ENCODE data around the gene STAM2. TPM values are rescaled to one million over a fixed set of nuclear protein-coding genes. Genes with fewer than 3 reads are reported as not detected.
"Not testable (repeated sequence)": the region's sequence is repeated elsewhere in the genome, so short reads cannot be mapped to it uniquely, and the experiment has no call there.

STAM2 gene
- total RNA-seq, 2 donors from 2014 or later: 41.1 to 54.6 TPM

- Histone ChIP-seq H3K4me3 (peak overlapping the region; percentile 89), H3K4me1 (ENCODE audit: control insufficient read depth in 1 of 2, low read depth in 2 of 2) (peaks cover 3 to 10% of the 10 kb centered on the region in 2 donors), H3K27me3 (replicated peaks; ENCODE audit: insufficient read depth) (no peaks in the 10 kb centered on the region), H3K27ac (peak overlapping the region in 1 of 2 donors; percentile 32), H3K36me3 (no peaks in the 10 kb centered on the region), H3K9me3 (no peaks in the 10 kb centered on the region)
- DNase-seq (ENCODE audit: low spot score): no peak
- TF ChIP-seq CTCF (IDR thresholded peaks at IDR 0.05): no peak
- no peak for ATAC-seq (ENCODE audit: insufficient number of reproducible peaks, low FRiP score, low read depth)
Observed at GRCh38 chr2:152097290-152097800, 78.2 kb downstream of the STAM2 start.

- DNase-seq (ENCODE audit: low spot score) (no peak), ATAC-seq (ENCODE audit: insufficient number of reproducible peaks, low FRiP score, low read depth) (no peak)
- Histone ChIP-seq H3K4me1 (ENCODE audit: control insufficient read depth in 1 of 2, low read depth in 2 of 2) (peaks cover 3 to 10% of the 10 kb centered on the region in 2 donors), H3K36me3 (no peaks in the 10 kb centered on the region), H3K4me3 (no peak overlapping the region), H3K27ac (no peak overlapping the region), H3K27me3 (replicated peaks; ENCODE audit: insufficient read depth) (no peaks in the 10 kb centered on the region), H3K9me3 (no peaks in the 10 kb centered on the region)
- TF ChIP-seq CTCF (IDR thresholded peaks at IDR 0.05): no peak
Observed at GRCh38 chr2:152095146-152095545, 80.4 kb downstream of the STAM2 start.

- no peak for ATAC-seq (ENCODE audit: insufficient number of reproducible peaks, low FRiP score, low read depth)
- H3K4me3 ChIP-seq: no peak overlapping the region
- H3K9me3 ChIP-seq: no peaks in the 10 kb centered on the region
- no peak overlapping the region for H3K27ac ChIP-seq
- H3K36me3 ChIP-seq: no peaks in the 10 kb centered on the region
- no peaks in the 10 kb centered on the region for H3K4me1 ChIP-seq (ENCODE audit: control insufficient read depth in 1 of 2, low read depth in 2 of 2)
- TF ChIP-seq CTCF (IDR thresholded peaks at IDR 0.05): no peak
- DNase-seq (ENCODE audit: low spot score): no peak
- H3K27me3 ChIP-seq (replicated peaks; ENCODE audit: insufficient read depth): no peaks in the 10 kb centered on the region
Observed at GRCh38 chr2:152094014-152094413, 81.5 kb downstream of the STAM2 start.

- Histone ChIP-seq H3K4me1 (ENCODE audit: control insufficient read depth in 1 of 2, low read depth in 2 of 2) (no peaks in the 10 kb centered on the region), H3K9me3 (no peaks in the 10 kb centered on the region), H3K27ac (no peak overlapping the region), H3K27me3 (replicated peaks; ENCODE audit: insufficient read depth) (no peaks in the 10 kb centered on the region), H3K36me3 (no peaks in the 10 kb centered on the region), H3K4me3 (no peak overlapping the region)
- TF ChIP-seq CTCF (IDR thresholded peaks at IDR 0.05): no peak
- no peak for ATAC-seq (ENCODE audit: insufficient number of reproducible peaks, low FRiP score, low read depth)
- no peak for DNase-seq (ENCODE audit: low spot score)
Observed at GRCh38 chr2:152093464-152093863, 82.1 kb downstream of the STAM2 start.

GRCh38 chr2:152092095-152092494 is 83.5 kb downstream of the STAM2 start:
- Histone ChIP-seq H3K27ac (no peak overlapping the region), H3K27me3 (replicated peaks; ENCODE audit: insufficient read depth) (no peaks in the 10 kb centered on the region), H3K9me3 (no peaks in the 10 kb centered on the region), H3K36me3 (no peaks in the 10 kb centered on the region), H3K4me3 (no peak overlapping the region), H3K4me1 (ENCODE audit: control insufficient read depth in 1 of 2, low read depth in 2 of 2) (no peaks in the 10 kb centered on the region)
- TF ChIP-seq CTCF (IDR thresholded peaks at IDR 0.05): no peak
- ATAC-seq (ENCODE audit: insufficient number of reproducible peaks, low FRiP score, low read depth): no peak
- DNase-seq (ENCODE audit: low spot score): no peak

GRCh38 chr2:152090726-152091125 is 84.8 kb downstream of the STAM2 start:
- H3K4me1 ChIP-seq (ENCODE audit: control insufficient read depth in 1 of 2, low read depth in 2 of 2); DNase-seq (ENCODE audit: low spot score); H3K27me3 ChIP-seq (replicated peaks; ENCODE audit: insufficient read depth); H3K27ac ChIP-seq; H3K36me3 ChIP-seq; H3K9me3 ChIP-seq; ATAC-seq (ENCODE audit: insufficient number of reproducible peaks, low FRiP score, low read depth); H3K4me3 ChIP-seq: not testable (repeated sequence)
